ENCODE data around the gene CHST8.
"Not testable (repeated sequence)": the region's sequence is repeated elsewhere in the genome, so short reads cannot be mapped to it uniquely, and the experiment has no call there.

DNA sequence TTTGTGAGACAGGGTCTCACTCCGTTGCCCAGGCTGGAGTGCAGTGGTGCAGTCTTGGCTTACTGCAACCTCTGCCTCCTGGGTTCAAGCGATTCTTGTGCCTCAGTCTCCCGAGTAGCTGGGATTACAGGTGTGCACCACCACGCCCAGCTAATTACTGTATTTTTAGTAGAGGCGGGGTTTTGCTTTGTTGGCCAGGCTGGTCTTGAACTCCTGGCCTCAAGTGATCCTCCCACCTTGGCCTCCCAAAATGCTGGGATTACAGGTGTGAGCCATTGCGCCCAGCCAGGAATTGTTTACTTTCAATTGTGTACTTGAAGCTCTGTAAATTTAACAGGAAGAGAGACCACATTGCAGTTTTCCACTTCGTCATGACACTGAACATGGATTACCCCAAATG lies 197.3 kb downstream of the CHST8 start:
- not testable (repeated sequence) for TF ChIP-seq L3MBTL2 (conservative IDR thresholded peaks at IDR 0.05); ZNF384 (IDR thresholded peaks at IDR 0.05); FOXM1 (IDR thresholded peaks at IDR 0.05; ENCODE audit: borderline replicate concordance); TARDBP (IDR thresholded peaks at IDR 0.05); SP1 (IDR thresholded peaks at IDR 0.05); NFRKB (IDR thresholded peaks at IDR 0.05); BHLHE40 (IDR thresholded peaks at IDR 0.05; ENCODE audit: borderline replicate concordance); SUZ12 (IDR thresholded peaks at IDR 0.05); LEF1 (IDR thresholded peaks at IDR 0.05; ENCODE audit: borderline replicate concordance); FOXA1 (IDR thresholded peaks at IDR 0.05)
- TF ChIP-seq, protein P1, sequence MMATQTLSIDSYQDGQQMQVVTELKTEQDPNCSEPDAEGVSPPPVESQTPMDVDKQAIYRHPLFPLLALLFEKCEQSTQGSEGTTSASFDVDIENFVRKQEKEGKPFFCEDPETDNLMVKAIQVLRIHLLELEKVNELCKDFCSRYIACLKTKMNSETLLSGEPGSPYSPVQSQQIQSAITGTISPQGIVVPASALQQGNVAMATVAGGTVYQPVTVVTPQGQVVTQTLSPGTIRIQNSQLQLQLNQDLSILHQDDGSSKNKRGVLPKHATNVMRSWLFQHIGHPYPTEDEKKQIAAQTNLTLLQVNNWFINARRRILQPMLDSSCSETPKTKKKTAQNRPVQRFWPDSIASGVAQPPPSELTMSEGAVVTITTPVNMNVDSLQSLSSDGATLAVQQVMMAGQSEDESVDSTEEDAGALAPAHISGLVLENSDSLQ (IDR thresholded peaks at IDR 0.05): not testable (repeated sequence)
